Thoracic aorta (tissue), 2 donors: ENCODE measurements around the gene PCBP3. TPM values are rescaled to one million over a fixed set of nuclear protein-coding genes. Genes with fewer than 3 reads are reported as not detected.

Experiments
- ATAC-seq: fragments of 150-250 bp; one replicate; pipeline ENCODE4 v1.8.0; 2017; ENCODE audit warnings: low read depth; ENCODE audit not compliant: insufficient number of reproducible peaks, low FRiP score
- DNase-seq: peaks from one replicate; pipeline ENCODE4 v3.0.0-alpha.2; 2020; ENCODE audit warnings: low spot score
- H3K27ac ChIP-seq, 2 donors: fragments of 200-600 bp; sonication (generic); 1 replicate in 1 of 2; 2 replicates in 1 of 2; pipeline ENCODE4 v1.5.1; 2016; ENCODE audit warnings: mild to moderate bottlenecking in 2 of 2, moderate library complexity in 2 of 2
- H3K27me3 ChIP-seq: fragments of 200-600 bp; sonication (generic); replicated peaks from 2 replicates; pipeline ENCODE4 v1.6.0; 2016; ENCODE audit warnings: mild to moderate bottlenecking; ENCODE audit not compliant: insufficient read depth
- H3K36me3 ChIP-seq: fragments of 200-600 bp; sonication (generic); one replicate; pipeline ENCODE4 v1.5.1; 2016
- H3K4me1 ChIP-seq, 2 donors: fragments of 200-600 bp; sonication (generic); 1 replicate in 1 of 2; 2 replicates in 1 of 2; pipeline versions ENCODE4 v1.5.1 to v1.6.0; 2016; ENCODE audit warnings: low read depth in 2 of 2, mild to moderate bottlenecking in 1 of 2; ENCODE audit not compliant: control insufficient read depth in 1 of 2
- H3K4me3 ChIP-seq: fragments of 200-600 bp; sonication (generic); 2 replicates; pipeline ENCODE4 v1.5.1; 2016; ENCODE audit warnings: mild to moderate bottlenecking
- H3K9me3 ChIP-seq: fragments of 200-600 bp; sonication (generic); 2 replicates; pipeline ENCODE4 v1.5.1; 2016
- CTCF ChIP-seq: fragments of 200-600 bp; sonication (generic); IDR thresholded peaks from one replicate; pipeline ENCODE4 v1.5.1; 2019; ENCODE audit warnings: antibody characterized with exemption
- total RNA-seq, 2 donors: library from RNA; depleted of rRNA; stranded (reverse); fragments of >200 nt; gene quantifications; one replicate each; pipeline versions ENCODE4 v1.1.0 to v1.2.3, GENCODE V29; 2016

PCBP3 gene
- total RNA-seq, 2 donors from 2014 or later = 4.5 to 28.4 TPM

GRCh38 chr21:45941338-45941710 lies 297.8 kb downstream of the PCBP3 start:
- no peak overlapping the region for H3K4me3 ChIP-seq
- no peak overlapping the region for H3K27ac ChIP-seq
- no peaks in the 10 kb centered on the region for H3K9me3 ChIP-seq
- H3K4me1 ChIP-seq = no peaks in the 10 kb centered on the region
- no peak for TF ChIP-seq CTCF
- DNase-seq (no peak), ATAC-seq (no peak)
- no peaks in the 10 kb centered on the region for H3K36me3 ChIP-seq
- no peaks in the 10 kb centered on the region for H3K27me3 ChIP-seq

GRCh38 chr21:45941717-45942546 lies 298.4 kb downstream of the PCBP3 start:
- Histone ChIP-seq H3K4me1 (no peaks in the 10 kb centered on the region), H3K9me3 (no peaks in the 10 kb centered on the region), H3K27ac (no peak overlapping the region), H3K36me3 (no peaks in the 10 kb centered on the region), H3K27me3 (no peaks in the 10 kb centered on the region), H3K4me3 (no peak overlapping the region)
- TF ChIP-seq CTCF = no peak
- ATAC-seq (no peak), DNase-seq (no peak)

GRCh38 chr21:45942755-45943629 lies 299.5 kb downstream of the PCBP3 start:
- Histone ChIP-seq H3K36me3 (no peaks in the 10 kb centered on the region), H3K27me3 (no peaks in the 10 kb centered on the region), H3K27ac (no peak overlapping the region), H3K9me3 (no peaks in the 10 kb centered on the region), H3K4me1 (no peaks in the 10 kb centered on the region), H3K4me3 (no peak overlapping the region)
- DNase-seq (no peak), ATAC-seq (no peak)
- no peak for TF ChIP-seq CTCF

GRCh38 chr21:45943630-45944540 lies 300.4 kb downstream of the PCBP3 start:
- Histone ChIP-seq H3K4me1 (peaks cover 0 to 4% of the 10 kb centered on the region in 2 donors), H3K27me3 (no peaks in the 10 kb centered on the region), H3K9me3 (no peaks in the 10 kb centered on the region), H3K4me3 (no peak overlapping the region), H3K27ac (no peak overlapping the region), H3K36me3 (no peaks in the 10 kb centered on the region)
- TF ChIP-seq CTCF = no peak
- ATAC-seq = no peak
- no peak for DNase-seq
